HG03064 (cell line): ENCODE results near the gene GATAD2B.
"Not testable (repeated sequence)": the region's sequence is repeated elsewhere in the genome, so short reads cannot be mapped to it uniquely, and the experiment has no call there.

Experiments
- ATAC-seq: cut with Tn5 transposase; IDR thresholded peaks from one replicate; pipeline ENCODE4 v1.9.1; 2021; ENCODE audit warnings: low read depth; ENCODE audit not compliant: unreplicated experiment

Gene GATAD2B

GRCh38 chr1:153899509-153899908, 23.3 kb downstream of the GATAD2B start:
- ATAC-seq = no peak

GRCh38 chr1:153895866-153896265, 26.9 kb downstream of the GATAD2B start:
- not testable (repeated sequence) for ATAC-seq

GRCh38 chr1:153891042-153891441, 31.7 kb downstream of the GATAD2B start:
- not testable (repeated sequence) for ATAC-seq

GRCh38 chr1:153888533-153888932, 34.2 kb downstream of the GATAD2B start:
- ATAC-seq = no peak

GRCh38 chr1:153886127-153886526, 36.6 kb downstream of the GATAD2B start:
- no peak for ATAC-seq

- no peak for ATAC-seq
Measured at GRCh38 chr1:153883223-153883622, 39.5 kb downstream of the GATAD2B start.

- no peak for ATAC-seq
Measured at GRCh38 chr1:153882296-153882912, 40.4 kb downstream of the GATAD2B start.

- no peak for ATAC-seq
Measured at GRCh38 chr1:153881751-153882150, 41.0 kb downstream of the GATAD2B start.

- no peak for ATAC-seq
Measured at GRCh38 chr1:153880962-153881361, 41.8 kb downstream of the GATAD2B start.

GRCh38 chr1:153880024-153880423, 42.7 kb downstream of the GATAD2B start:
- ATAC-seq = no peak

GRCh38 chr1:153877112-153877511, 45.7 kb downstream of the GATAD2B start:
- no peak for ATAC-seq

GRCh38 chr1:153872934-153873333, 49.8 kb downstream of the GATAD2B start:
- no peak for ATAC-seq

GRCh38 chr1:153872331-153872730, 50.4 kb downstream of the GATAD2B start:
- no peak for ATAC-seq

GRCh38 chr1:153869486-153869885, 53.3 kb downstream of the GATAD2B start:
- ATAC-seq = no peak

GRCh38 chr1:153866045-153866850, 56.5 kb downstream of the GATAD2B start:
- ATAC-seq = no peak

GRCh38 chr1:153860285-153860684, 62.5 kb downstream of the GATAD2B start:
- ATAC-seq = no peak

- ATAC-seq = no peak
Measured at GRCh38 chr1:153857505-153857904, 65.3 kb downstream of the GATAD2B start.

- ATAC-seq = no peak
Measured at GRCh38 chr1:153856763-153857162, 66.0 kb downstream of the GATAD2B start.

GRCh38 chr1:153852170-153852569, 70.6 kb downstream of the GATAD2B start:
- no peak for ATAC-seq

GRCh38 chr1:153849487-153850185, 73.1 kb downstream of the GATAD2B start:
- ATAC-seq = peak; percentile 62

GRCh38 chr1:153848805-153849204, 74.0 kb downstream of the GATAD2B start:
- no peak for ATAC-seq
